ENCODE results near the gene CBX3.
"Not testable (repeated sequence)": the region's sequence is repeated elsewhere in the genome, so short reads cannot be mapped to it uniquely, and the experiment has no call there.

CBX3 gene
- long read RNA-seq, donor 1, transcript CBX3-202 (6 exons, 1,857 nt) = major isoform, 137 of 264 reads
- long read RNA-seq, donor 1, transcript CBX3-201 (6 exons, 2,128 nt) = minor isoform, 9 of 264 reads
- long read RNA-seq, donor 1, transcript CBX3-206 (3 exons, 860 nt) = minor isoform, 27 of 264 reads
- long read RNA-seq, donor 1, partial matches to known transcripts = 75 of 264 reads
- long read RNA-seq, donor 1, other reads (novel, unspliced or antisense) = 11 of 264 reads
- long read RNA-seq, donor 2, transcript CBX3-206 (3 exons, 860 nt) = minor isoform, 15 of 108 reads
- long read RNA-seq, donor 2, transcript CBX3-202 (6 exons, 1,857 nt) = major isoform, 66 of 108 reads
- long read RNA-seq, donor 2, partial matches to known transcripts = 17 of 108 reads
- long read RNA-seq, donor 2, other reads (novel, unspliced or antisense) = 5 of 108 reads
- long read RNA-seq, donor 3, transcript CBX3-201 (6 exons, 2,128 nt) = minor isoform, 5 of 109 reads
- long read RNA-seq, donor 3, transcript CBX3-202 (6 exons, 1,857 nt) = major isoform, 41 of 109 reads
- long read RNA-seq, donor 3, transcript CBX3-206 (3 exons, 860 nt) = minor isoform, 6 of 109 reads
- long read RNA-seq, donor 3, partial matches to known transcripts = 56 of 109 reads
- long read RNA-seq, donor 3, other reads (novel, unspliced or antisense) = 0 of 109 reads
- long read RNA-seq, donor 4, transcript CBX3-206 (3 exons, 860 nt) = minor isoform, 20 of 169 reads
- long read RNA-seq, donor 4, transcript CBX3-201 (6 exons, 2,128 nt) = minor isoform, 9 of 169 reads
- long read RNA-seq, donor 4, transcript CBX3-202 (6 exons, 1,857 nt) = major isoform, 81 of 169 reads
- long read RNA-seq, donor 4, partial matches to known transcripts = 56 of 169 reads
- long read RNA-seq, donor 4, other reads (novel, unspliced or antisense) = 0 of 169 reads
- long read RNA-seq, donor 5, transcript CBX3-202 (6 exons, 1,857 nt) = major isoform, 122 of 273 reads
- long read RNA-seq, donor 5, transcript CBX3-206 (3 exons, 860 nt) = minor isoform, 21 of 273 reads
- long read RNA-seq, donor 5, transcript CBX3-201 (6 exons, 2,128 nt) = minor isoform, 9 of 273 reads
- long read RNA-seq, donor 5, partial matches to known transcripts = 105 of 273 reads
- long read RNA-seq, donor 5, other reads (novel, unspliced or antisense) = 11 of 273 reads
- long read RNA-seq, donor 6, transcript CBX3-206 (3 exons, 860 nt) = minor isoform, 14 of 197 reads
- long read RNA-seq, donor 6, transcript CBX3-201 (6 exons, 2,128 nt) = minor isoform, 6 of 197 reads
- long read RNA-seq, donor 6, transcript CBX3-202 (6 exons, 1,857 nt) = major isoform, 73 of 197 reads
- long read RNA-seq, donor 6, partial matches to known transcripts = 96 of 197 reads
- long read RNA-seq, donor 6, other reads (novel, unspliced or antisense) = 7 of 197 reads
- long read RNA-seq, donor 7, transcript CBX3-201 (6 exons, 2,128 nt) = minor isoform, 8 of 338 reads
- long read RNA-seq, donor 7, transcript CBX3-206 (3 exons, 860 nt) = minor isoform, 16 of 338 reads
- long read RNA-seq, donor 7, transcript CBX3-202 (6 exons, 1,857 nt) = major isoform, 133 of 338 reads
- long read RNA-seq, donor 7, transcript CBX3-203 (6 exons, 1,717 nt) = minor isoform, 6 of 338 reads
- long read RNA-seq, donor 7, partial matches to known transcripts = 156 of 338 reads
- long read RNA-seq, donor 7, other reads (novel, unspliced or antisense) = 17 of 338 reads
- long read RNA-seq, donor 8, transcript CBX3-202 (6 exons, 1,857 nt) = major isoform, 90 of 154 reads
- long read RNA-seq, donor 8, transcript CBX3-201 (6 exons, 2,128 nt) = minor isoform, 12 of 154 reads
- long read RNA-seq, donor 8, transcript CBX3-206 (3 exons, 860 nt) = minor isoform, 21 of 154 reads
- long read RNA-seq, donor 8, partial matches to known transcripts = 23 of 154 reads
- long read RNA-seq, donor 8, other reads (novel, unspliced or antisense) = 5 of 154 reads

GRCh38 chr7:26201247-26202018 lies at the start of gene CBX3:
Gene CBX3 (plus strand): TSS chr7:26201745. CDS start chr7:26202999, 1,254 bp downstream.
- DNase-seq = peak; percentile 98

DNA sequence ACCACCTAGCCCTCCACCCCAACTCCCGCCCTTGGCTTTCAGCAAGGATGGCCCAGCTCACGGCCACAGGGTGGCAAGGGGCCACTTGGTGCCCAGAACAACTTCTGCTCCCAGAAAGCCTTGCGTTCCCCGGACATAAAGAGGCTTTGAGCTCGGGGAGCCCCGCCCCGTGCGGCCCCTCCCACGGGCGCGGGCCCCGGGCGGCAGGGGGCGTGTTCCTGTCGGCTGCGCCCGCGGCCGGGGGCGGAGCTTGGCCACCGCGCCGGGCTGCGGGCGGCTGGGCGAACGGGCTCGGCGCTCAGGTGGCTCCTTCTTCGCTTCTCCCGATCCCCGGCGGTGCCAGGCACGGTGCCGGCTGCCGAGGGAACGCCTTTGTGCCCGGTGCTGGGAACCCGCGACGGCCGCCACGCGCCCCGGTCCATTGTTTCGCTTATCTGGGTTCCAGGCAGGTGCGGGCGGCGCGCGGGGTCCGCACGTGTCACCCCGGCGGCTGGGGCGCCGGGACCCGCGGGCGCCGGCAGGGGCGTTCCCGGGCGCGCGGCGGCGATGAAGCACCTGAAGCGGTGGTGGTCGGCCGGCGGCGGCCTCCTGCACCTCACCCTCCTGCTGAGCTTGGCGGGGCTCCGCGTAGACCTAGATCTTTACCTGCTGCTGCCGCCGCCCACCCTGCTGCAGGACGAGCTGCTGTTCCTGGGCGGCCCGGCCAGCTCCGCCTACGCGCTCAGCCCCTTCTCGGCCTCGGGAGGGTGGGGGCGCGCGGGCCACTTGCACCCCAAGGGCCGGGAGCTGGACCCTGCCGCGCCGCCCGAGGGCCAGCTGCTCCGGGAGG lies 49.4 kb upstream of the CBX3 start, which contains the start of gene NFE2L3:
Gene NFE2L3 (plus strand): TSS at position 246 of the 829 bp plus-strand sequence. CDS start 301 bp downstream, at position 547.
- DNase-seq = peak; percentile 85

GRCh38 chr7:26152782-26153240 lies 48.7 kb upstream of the CBX3 start:
- peak; percentile 63 for DNase-seq

DNA sequence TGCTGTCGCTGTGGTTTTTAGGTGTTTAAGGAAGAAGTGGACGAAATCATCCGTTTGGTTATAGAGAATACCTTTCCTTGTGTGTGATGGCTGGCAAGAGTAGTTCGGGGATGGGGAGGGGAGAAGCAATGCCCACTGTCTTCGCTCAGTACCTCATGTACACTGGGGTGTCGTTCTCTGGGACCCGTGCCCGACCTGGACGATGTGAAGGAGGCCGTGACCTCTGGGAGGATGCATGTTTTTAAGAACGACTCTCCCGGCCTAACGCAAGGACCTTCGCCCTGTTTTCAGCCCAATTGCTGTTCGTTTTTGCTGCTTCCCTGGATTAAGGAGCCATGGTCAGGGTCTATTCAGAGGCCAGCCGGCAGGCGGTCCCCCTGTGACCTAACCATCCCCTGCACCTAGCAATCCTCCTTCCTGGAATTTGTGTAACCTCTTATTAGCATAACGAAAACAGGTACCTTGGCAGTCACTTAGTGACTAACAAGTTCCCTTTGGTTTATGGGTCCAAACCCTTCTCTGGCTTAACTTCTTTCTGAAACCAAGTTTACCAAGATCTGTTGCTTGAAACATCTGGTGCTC lies 48.2 kb upstream of the CBX3 start:
- no peak for DNase-seq

- no peak for DNase-seq
These were observed 47.4 kb upstream of the CBX3 start for GRCh38 chr7:26153823-26154783.

- no peak for DNase-seq
These were observed 45.8 kb upstream of the CBX3 start for GRCh38 chr7:26155531-26156375.

GRCh38 chr7:26156451-26157420 lies 44.8 kb upstream of the CBX3 start:
- no peak for DNase-seq

GRCh38 chr7:26157520-26158105 lies 43.9 kb upstream of the CBX3 start:
- no peak for DNase-seq

GRCh38 chr7:26159243-26159642 lies 42.3 kb upstream of the CBX3 start:
- DNase-seq = no peak

DNA sequence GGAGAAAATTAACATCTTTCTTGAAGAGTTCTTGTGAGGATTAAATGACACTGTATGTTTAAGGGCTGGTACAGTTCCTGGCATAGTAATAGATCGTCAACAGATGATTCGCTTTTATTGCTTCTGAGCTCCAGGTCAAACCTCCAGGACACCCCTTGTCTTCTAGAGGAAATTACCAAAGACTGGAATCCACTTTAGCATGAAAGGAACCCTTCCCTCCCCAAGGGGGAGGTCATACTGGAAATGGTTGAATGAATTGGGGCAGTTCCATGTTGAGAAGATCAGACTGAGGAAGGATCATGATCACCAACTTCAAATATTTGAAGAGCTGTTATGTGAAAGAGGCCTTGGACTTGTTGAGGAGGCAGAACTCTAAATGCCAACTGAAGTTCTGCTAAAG lies 40.6 kb upstream of the CBX3 start:
- no peak for DNase-seq

DNA sequence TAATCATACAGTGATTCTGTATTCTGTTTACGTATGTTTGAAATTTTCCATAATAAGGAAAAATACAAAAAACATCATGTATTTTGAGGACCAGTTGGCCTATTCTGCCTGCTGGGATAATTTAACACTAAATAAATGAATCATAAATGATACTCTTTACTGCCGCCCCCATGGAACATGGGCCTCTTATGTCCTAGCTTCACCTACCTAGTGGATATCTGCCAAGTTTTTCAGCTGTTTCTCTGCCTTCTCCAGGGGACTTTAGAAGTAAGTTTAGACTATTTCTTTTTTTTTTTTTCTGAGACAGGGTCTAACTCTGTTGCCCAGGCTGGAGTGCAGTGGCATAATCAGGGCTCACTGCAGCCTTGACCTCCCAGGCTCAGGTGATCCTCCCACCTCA lies 39.1 kb upstream of the CBX3 start:
- DNase-seq = no peak

DNA sequence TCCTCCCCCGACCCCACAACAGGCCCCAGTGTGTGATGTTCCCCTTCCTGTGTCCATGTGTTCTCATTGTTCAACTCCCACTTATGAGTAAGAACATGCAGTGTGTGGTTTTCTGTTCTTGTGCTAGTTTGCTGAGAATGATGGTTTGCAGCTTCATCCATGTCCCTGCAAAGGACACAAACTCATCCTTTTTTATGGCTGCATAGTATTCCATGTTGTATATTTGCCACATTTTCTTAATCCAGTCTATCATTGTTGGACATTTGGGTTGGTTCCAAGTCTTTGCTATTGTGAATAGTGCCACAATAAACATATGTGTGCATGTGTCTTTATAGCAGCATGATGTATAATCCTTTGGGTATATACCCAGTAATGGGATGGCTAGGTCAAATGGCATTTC lies 37.7 kb upstream of the CBX3 start:
- DNase-seq = not testable (repeated sequence)

GRCh38 chr7:26165950-26166683 lies 35.4 kb upstream of the CBX3 start:
- DNase-seq = no peak

DNA sequence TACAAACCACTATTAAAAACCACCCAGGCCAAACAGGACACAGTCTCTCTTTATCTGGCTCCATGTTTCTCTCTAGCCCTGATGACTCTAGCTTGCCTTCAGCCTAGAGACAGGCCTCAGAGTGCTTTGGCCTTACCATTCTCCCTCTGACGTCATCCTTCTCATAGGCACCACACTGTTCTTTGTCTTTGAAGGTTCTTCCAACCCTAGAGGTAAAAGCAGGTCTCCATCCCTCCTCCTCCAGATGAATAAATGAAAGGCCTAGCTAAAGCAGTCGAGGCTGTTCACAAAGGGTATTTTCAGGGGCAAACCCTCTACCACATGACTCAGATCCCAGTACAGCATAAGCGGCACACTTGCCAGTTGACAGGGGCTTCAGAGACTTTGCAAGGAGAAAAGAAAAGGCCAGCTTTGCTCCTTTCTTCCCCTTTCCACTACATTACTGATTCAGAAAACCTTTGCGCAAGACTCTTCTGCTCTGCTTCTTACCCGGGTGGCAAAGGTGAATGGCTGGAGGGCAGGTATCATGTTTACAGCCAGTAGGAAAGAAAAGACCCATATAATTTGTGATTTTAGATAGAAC lies 34.8 kb upstream of the CBX3 start:
- no peak for DNase-seq
